Measurements from ENCODE around the gene AEBP1. TPM values are rescaled to one million over a fixed set of nuclear protein-coding genes. Genes with fewer than 3 reads are reported as not detected.

The AEBP1 gene
- total RNA-seq, 1 experiment from 2014 or later: 0.54 TPM

DNA sequence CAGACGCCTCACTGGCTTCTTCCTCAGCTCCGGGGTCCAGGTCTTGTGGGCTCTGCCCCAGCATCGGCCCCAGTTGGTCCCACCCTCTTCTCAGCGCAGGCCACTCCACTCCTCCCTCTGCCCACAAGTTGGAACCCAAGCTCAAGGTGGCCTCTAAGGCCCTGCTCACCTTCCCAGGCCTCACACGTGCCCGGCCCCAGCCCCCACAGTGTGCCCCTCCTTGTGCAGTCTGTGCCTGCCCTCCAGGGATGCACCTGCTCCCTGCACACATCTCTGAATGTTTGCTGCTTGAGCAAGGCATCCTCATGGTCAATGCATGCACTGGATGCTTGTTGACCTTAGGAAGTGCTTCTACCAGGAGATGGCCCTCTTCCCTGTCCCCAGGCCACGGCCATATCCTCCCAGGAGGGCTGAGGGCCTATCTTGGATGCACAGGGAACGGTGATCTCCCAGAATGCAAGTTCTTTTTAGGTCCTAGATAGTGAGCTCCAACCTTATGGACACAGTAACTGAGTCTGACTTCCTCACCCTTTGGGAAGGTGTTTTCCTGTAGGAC is 7.7 kb upstream of the AEBP1 start:
- H3K27me3 Mint-ChIP-seq (ENCODE audit: insufficient read depth, unreplicated experiment): no peaks in the 10 kb centered on the region
- intact Hi-C loops (cut with micrococcal nuclease; ENCODE audit: unreplicated experiment): no loop called here
- no TSS peak for BruUV-seq (replicated peaks)
- no peak for DNase-seq
- Histone ChIP-seq H3K27me3 (replicated peaks; ENCODE audit: control insufficient read depth, insufficient read depth, low read length) (no peaks in the 10 kb centered on the region), H3K4me3 (ENCODE audit: low read depth, low read length) (no peak overlapping the region), H3K36me3 (ENCODE audit: control insufficient read depth, insufficient read depth, low read length) (no peaks in the 10 kb centered on the region), H3K9me3 (no peaks in the 10 kb centered on the region), H3K4me1 (no peaks in the 10 kb centered on the region; the same call in 1 of the 2 replicates)
- no peak overlapping the region for H3K4me3 Mint-ChIP-seq (ENCODE audit: unreplicated experiment)
- H3K9me3 Mint-ChIP-seq (ENCODE audit: unreplicated experiment): no peaks in the 10 kb centered on the region
- ChIA-PET POLR2A (no interaction called here), CTCF (interaction anchor here (1.0 kb wide), 1 partner anchor 104 kb away, joined by 3 read pairs; the partner anchor contains the start of gene YKT6)
- TF ChIP-seq, protein P1, sequence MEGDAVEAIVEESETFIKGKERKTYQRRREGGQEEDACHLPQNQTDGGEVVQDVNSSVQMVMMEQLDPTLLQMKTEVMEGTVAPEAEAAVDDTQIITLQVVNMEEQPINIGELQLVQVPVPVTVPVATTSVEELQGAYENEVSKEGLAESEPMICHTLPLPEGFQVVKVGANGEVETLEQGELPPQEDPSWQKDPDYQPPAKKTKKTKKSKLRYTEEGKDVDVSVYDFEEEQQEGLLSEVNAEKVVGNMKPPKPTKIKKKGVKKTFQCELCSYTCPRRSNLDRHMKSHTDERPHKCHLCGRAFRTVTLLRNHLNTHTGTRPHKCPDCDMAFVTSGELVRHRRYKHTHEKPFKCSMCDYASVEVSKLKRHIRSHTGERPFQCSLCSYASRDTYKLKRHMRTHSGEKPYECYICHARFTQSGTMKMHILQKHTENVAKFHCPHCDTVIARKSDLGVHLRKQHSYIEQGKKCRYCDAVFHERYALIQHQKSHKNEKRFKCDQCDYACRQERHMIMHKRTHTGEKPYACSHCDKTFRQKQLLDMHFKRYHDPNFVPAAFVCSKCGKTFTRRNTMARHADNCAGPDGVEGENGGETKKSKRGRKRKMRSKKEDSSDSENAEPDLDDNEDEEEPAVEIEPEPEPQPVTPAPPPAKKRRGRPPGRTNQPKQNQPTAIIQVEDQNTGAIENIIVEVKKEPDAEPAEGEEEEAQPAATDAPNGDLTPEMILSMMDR (IDR thresholded peaks at IDR 0.05; ENCODE audit: insufficient read depth in 1 of 2, low read depth in 1 of 2, low read length in 1 of 2, severe bottlenecking in 1 of 2, unreplicated experiment in 1 of 2): no peak
- H3K27ac Mint-ChIP-seq (ENCODE audit: unreplicated experiment): no peak overlapping the region
- no peaks in the 10 kb centered on the region for H3K36me3 Mint-ChIP-seq (ENCODE audit: insufficient read depth, unreplicated experiment)
- peaks cover 7% of the 10 kb centered on the region for H3K4me1 Mint-ChIP-seq (ENCODE audit: low read depth, unreplicated experiment)

GRCh38 chr7:44097064-44097932 is 6.8 kb upstream of the AEBP1 start:
- ChIA-PET CTCF (interaction anchor here (1.0 kb wide), 1 partner anchor 103 kb away, joined by 3 read pairs; the partner anchor contains the start of gene YKT6), POLR2A (interaction anchor here (1.0 kb wide), 1 partner anchor 26 kb away, joined by 4 read pairs; no protein-coding TSS in a partner anchor)
- H3K27me3 Mint-ChIP-seq (ENCODE audit: insufficient read depth, unreplicated experiment): no peaks in the 10 kb centered on the region
- H3K36me3 Mint-ChIP-seq (ENCODE audit: insufficient read depth, unreplicated experiment): no peaks in the 10 kb centered on the region
- Histone ChIP-seq H3K9me3 (no peaks in the 10 kb centered on the region), H3K36me3 (ENCODE audit: control insufficient read depth, insufficient read depth, low read length) (no peaks in the 10 kb centered on the region), H3K4me3 (ENCODE audit: low read depth, low read length) (no peak overlapping the region), H3K27me3 (replicated peaks; ENCODE audit: control insufficient read depth, insufficient read depth, low read length) (no peaks in the 10 kb centered on the region), H3K4me1 (no peaks in the 10 kb centered on the region; the same call in 1 of the 2 replicates)
- no peak for DNase-seq
- BruUV-seq (replicated peaks): no TSS peak
- no peak overlapping the region for H3K4me3 Mint-ChIP-seq (ENCODE audit: unreplicated experiment)
- no peak overlapping the region for H3K27ac Mint-ChIP-seq (ENCODE audit: unreplicated experiment)
- peaks cover 7% of the 10 kb centered on the region for H3K4me1 Mint-ChIP-seq (ENCODE audit: low read depth, unreplicated experiment)
- intact Hi-C loops (cut with micrococcal nuclease; ENCODE audit: unreplicated experiment): no loop called here
- TF ChIP-seq, protein P1 (IDR thresholded peaks at IDR 0.05; ENCODE audit: insufficient read depth in 1 of 2, low read depth in 1 of 2, low read length in 1 of 2, severe bottlenecking in 1 of 2, unreplicated experiment in 1 of 2): no peak
- H3K9me3 Mint-ChIP-seq (ENCODE audit: unreplicated experiment): no peaks in the 10 kb centered on the region

- no peaks in the 10 kb centered on the region for H3K27me3 ChIP-seq (replicated peaks; ENCODE audit: control insufficient read depth, insufficient read depth, low read length)
- no peak overlapping the region for H3K27ac Mint-ChIP-seq (ENCODE audit: unreplicated experiment)
- no peaks in the 10 kb centered on the region for H3K36me3 ChIP-seq (ENCODE audit: control insufficient read depth, insufficient read depth, low read length)
- POLR2A ChIA-PET: interaction anchor here (1.0 kb wide), 1 partner anchor 25 kb away, joined by 4 read pairs; no protein-coding TSS in a partner anchor
- H3K4me3 ChIP-seq (ENCODE audit: low read depth, low read length): no peak overlapping the region
- BruUV-seq (replicated peaks): no TSS peak
- no peaks in the 10 kb centered on the region for H3K9me3 Mint-ChIP-seq (ENCODE audit: unreplicated experiment)
- peaks cover 7% of the 10 kb centered on the region for H3K4me1 Mint-ChIP-seq (ENCODE audit: low read depth, unreplicated experiment)
- DNase-seq: no peak
- CTCF ChIA-PET: no interaction called here
- no peaks in the 10 kb centered on the region; the same call in 1 of the 2 replicates for H3K4me1 ChIP-seq
- TF ChIP-seq, protein P1 (IDR thresholded peaks at IDR 0.05; ENCODE audit: insufficient read depth in 1 of 2, low read depth in 1 of 2, low read length in 1 of 2, severe bottlenecking in 1 of 2, unreplicated experiment in 1 of 2): no peak
- no peaks in the 10 kb centered on the region for H3K27me3 Mint-ChIP-seq (ENCODE audit: insufficient read depth, unreplicated experiment)
- no peaks in the 10 kb centered on the region for H3K36me3 Mint-ChIP-seq (ENCODE audit: insufficient read depth, unreplicated experiment)
- intact Hi-C loops (cut with micrococcal nuclease; ENCODE audit: unreplicated experiment): no loop called here
- H3K9me3 ChIP-seq: no peaks in the 10 kb centered on the region
- H3K4me3 Mint-ChIP-seq (ENCODE audit: unreplicated experiment): no peak overlapping the region
These were observed 5.8 kb upstream of the AEBP1 start for GRCh38 chr7:44098092-44099068.

All from Caco-2 (cell line).